ENCODE results near the gene IREB2. TPM values are rescaled to one million over a fixed set of nuclear protein-coding genes. Genes with fewer than 3 reads are reported as not detected.

The IREB2 gene
- total and polyA plus RNA-seq, 2 donors (not counting 3 experiments of a cell fraction or from before 2014, with no cell fraction given) = 12.7 to 51.4 TPM

DNA sequence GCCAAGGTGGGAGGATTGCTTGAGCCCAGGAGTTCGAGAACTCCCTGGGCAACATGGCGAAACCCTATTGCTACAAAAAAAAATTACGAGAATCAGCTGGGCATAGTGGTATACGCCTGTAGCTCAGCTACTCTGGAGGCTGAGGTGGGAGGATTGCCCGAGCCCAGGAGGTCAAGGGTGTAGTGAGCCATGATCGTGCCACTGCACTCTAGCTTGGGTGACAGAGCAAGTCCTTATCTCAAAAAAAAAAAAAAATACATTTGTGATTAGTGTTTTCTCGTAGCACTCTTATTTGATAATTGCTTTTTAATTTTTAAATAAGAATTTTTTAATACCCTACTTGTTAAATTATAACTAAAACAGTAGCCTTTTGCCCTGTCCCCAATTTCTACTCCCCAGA is 18.4 kb downstream of the IREB2 start:
- H3K4me1 ChIP-seq (ENCODE audit: control insufficient read depth, extremely low read depth, insufficient read depth, low read length) = peaks cover 5% of the 10 kb centered on the region
- H3K9me3 ChIP-seq (replicated peaks; ENCODE audit: control insufficient read depth, insufficient read depth, low read length) = no peaks in the 10 kb centered on the region
- dilution Hi-C loops (cut with MboI; ENCODE audit: extremely low pct_ligation_motif_present, low sequenced_read_pairs) (no loop called here), intact Hi-C loops (cut with micrococcal nuclease) (no loop called here)
- H4K20me1 ChIP-seq (replicated peaks; ENCODE audit: control insufficient read depth, extremely low read depth, insufficient read depth, low read length) = peaks cover 7% of the 10 kb centered on the region
- no peak overlapping the region for H3K4me2 ChIP-seq (ENCODE audit: insufficient read depth, low read length)
- ChIA-PET CTCF (interaction anchor here (1.3 kb wide), 1 partner anchor 37 kb away, joined by 3 read pairs; no protein-coding TSS in a partner anchor), POLR2A (no interaction called here)
- H3K27me3 ChIP-seq (ENCODE audit: control insufficient read depth in 2 of 2, insufficient read depth in 2 of 2, low read length in 2 of 2) = no peaks in the 10 kb centered on the region
- DNase-seq (ENCODE audit: low read depth, low spot score) (no peak), FAIRE-seq (no peak)
- no peak overlapping the region for H3K4me3 ChIP-seq (replicated peaks in 1 of 3; ENCODE audit: insufficient read depth in 1 of 3, low read depth in 1 of 3, low read length in 3 of 3)
- H3K36me3 ChIP-seq (ENCODE audit: control insufficient read depth in 2 of 2, extremely low read depth in 1 of 2, insufficient read depth in 2 of 2, low read length in 2 of 2) = no peaks in the 10 kb centered on the region
- H2AFZ ChIP-seq (ENCODE audit: low read depth, low read length) = no peak overlapping the region
- H3K27ac ChIP-seq (ENCODE audit: insufficient read depth, low read depth, low read length) = no peak overlapping the region
- no peak for TF ChIP-seq GATA2 (IDR thresholded peaks at IDR 0.05; ENCODE audit: insufficient read depth, insufficient read length, low read depth, low read length)
- BruUV-seq (replicated peaks) = no TSS peak
- no peaks in the 10 kb centered on the region for H3K9me1 ChIP-seq (replicated peaks; ENCODE audit: control insufficient read depth, extremely low read depth, insufficient read depth, low read length)
- no peak overlapping the region for H3K9ac ChIP-seq (replicated peaks; ENCODE audit: extremely low read depth, insufficient read depth, low read length)
- H3K79me2 ChIP-seq (ENCODE audit: control insufficient read depth, insufficient read depth, low read length) = peaks cover 99% of the 10 kb centered on the region

DNA sequence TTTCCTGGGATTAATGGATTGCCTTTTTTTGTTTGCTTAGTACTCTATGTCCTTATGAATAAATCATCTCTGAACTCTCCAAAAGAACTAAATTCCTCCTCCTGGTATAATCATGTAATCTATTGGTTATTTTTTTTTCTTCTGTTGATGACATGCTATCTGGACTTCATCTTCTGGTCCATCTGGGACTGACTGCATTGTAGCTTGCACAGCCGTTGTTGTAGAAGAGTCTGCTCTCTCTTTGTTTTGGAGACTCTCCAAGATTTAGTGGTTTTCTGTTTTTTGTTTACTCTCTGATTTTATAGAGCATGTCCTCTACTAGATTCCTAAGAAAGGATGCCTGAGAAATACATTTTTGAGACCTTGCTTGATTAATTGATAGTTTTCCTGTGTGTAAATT is 19.1 kb downstream of the IREB2 start:
- dilution Hi-C loops (cut with MboI; ENCODE audit: extremely low pct_ligation_motif_present, low sequenced_read_pairs) (no loop called here), intact Hi-C loops (cut with micrococcal nuclease) (no loop called here)

More for the DNA sequence above, 19.1 kb downstream of the IREB2 start:
- H3K4me1 ChIP-seq (ENCODE audit: control insufficient read depth, extremely low read depth, insufficient read depth, low read length) = peaks cover 5% of the 10 kb centered on the region
- peaks cover 7% of the 10 kb centered on the region for H4K20me1 ChIP-seq (replicated peaks; ENCODE audit: control insufficient read depth, extremely low read depth, insufficient read depth, low read length)
- no peak overlapping the region for H3K27ac ChIP-seq (ENCODE audit: insufficient read depth, low read depth, low read length)
- H2AFZ ChIP-seq (ENCODE audit: low read depth, low read length) = no peak overlapping the region
- no peaks in the 10 kb centered on the region for H3K9me3 ChIP-seq (replicated peaks; ENCODE audit: control insufficient read depth, insufficient read depth, low read length)
- no peak for FAIRE-seq
- DNase-seq (ENCODE audit: low read depth, low spot score) = peak; percentile 37
- POLR2A ChIA-PET = no interaction called here
- no peak overlapping the region for H3K9ac ChIP-seq (replicated peaks; ENCODE audit: extremely low read depth, insufficient read depth, low read length)
- H3K36me3 ChIP-seq (ENCODE audit: control insufficient read depth in 2 of 2, extremely low read depth in 1 of 2, insufficient read depth in 2 of 2, low read length in 2 of 2) = no peaks in the 10 kb centered on the region
- CTCF ChIA-PET = interaction anchor here (0.6 to 1.3 kb wide), 2 partner anchors 36 to 260 kb away, joined by 3 to 7 read pairs; no protein-coding TSS in a partner anchor
- TF ChIP-seq MAX (IDR thresholded peaks at IDR 0.05; ENCODE audit: insufficient read depth, insufficient read length) (no peak), CTCF (IDR thresholded peaks at IDR 0.05; ENCODE audit: extremely low read depth in 1 of 2, insufficient read depth in 1 of 2, low read depth in 1 of 2, low read length in 2 of 2) (no peak), POLR2A (IDR thresholded peaks at IDR 0.05; ENCODE audit: low read depth, low read length) (no peak), FOS (IDR thresholded peaks at IDR 0.05; ENCODE audit: borderline replicate concordance, insufficient read depth, low read length) (no peak), POLR2AphosphoS5 (IDR thresholded peaks at IDR 0.05; ENCODE audit: insufficient read depth, low read depth, low read length) (no peak), JUN (IDR thresholded peaks at IDR 0.05; ENCODE audit: borderline replicate concordance, insufficient read depth, insufficient read length, low read depth) (no peak), EZH2 (IDR thresholded peaks at IDR 0.05; ENCODE audit: borderline replicate concordance, low read depth, low read length, severe bottlenecking) (no peak), MYC (IDR thresholded peaks at IDR 0.05; ENCODE audit: low read depth, low read length) (no peak), GATA2 (IDR thresholded peaks at IDR 0.05; ENCODE audit: insufficient read depth, insufficient read length, low read depth, low read length) (no peak)
- no peak overlapping the region for H3K4me2 ChIP-seq (ENCODE audit: insufficient read depth, low read length)
- no TSS peak for BruUV-seq (replicated peaks)
- no peak overlapping the region for H3K4me3 ChIP-seq (replicated peaks in 1 of 3; ENCODE audit: insufficient read depth in 1 of 3, low read depth in 1 of 3, low read length in 3 of 3)
- peaks cover 97% of the 10 kb centered on the region for H3K79me2 ChIP-seq (ENCODE audit: control insufficient read depth, insufficient read depth, low read length)
- no peaks in the 10 kb centered on the region for H3K27me3 ChIP-seq (ENCODE audit: control insufficient read depth in 2 of 2, insufficient read depth in 2 of 2, low read length in 2 of 2)
- H3K9me1 ChIP-seq (replicated peaks; ENCODE audit: control insufficient read depth, extremely low read depth, insufficient read depth, low read length) = no peaks in the 10 kb centered on the region

Data from endothelial cell of umbilical vein (primary cell).